Smooth muscle cell (in vitro differentiated cells): Measurements from ENCODE around the gene SDK1. TPM values are rescaled to one million over a fixed set of nuclear protein-coding genes. Genes with fewer than 3 reads are reported as not detected.

Experiments
- DNase-seq: peaks from one replicate; lab custom pipeline; 2025; ENCODE audit not compliant: unreplicated experiment; lab: John Stamatoyannopoulos, UW
- H2AFZ ChIP-seq: fragments of 200-600 bp; sonication (generic); 2 replicates; pipeline ENCODE4 v1.6.0; 2016; ENCODE audit warnings: antibody characterized with exemption, low read depth, mild to moderate bottlenecking
- H3F3A ChIP-seq: fragments of 200-600 bp; sonication (generic); 2 replicates; pipeline ENCODE4 v1.6.0; 2017; ENCODE audit warnings: antibody characterized with exemption, low read depth
- H3K27ac ChIP-seq: fragments of 200-600 bp; sonication (generic); 2 replicates; pipeline ENCODE4 v1.5.1; 2016; ENCODE audit warnings: low read depth, mild to moderate bottlenecking
- H3K27me3 ChIP-seq: fragments of 200-600 bp; sonication (generic); 2 replicates; pipeline ENCODE4 v1.6.1; 2016; ENCODE audit warnings: low read depth, mild to moderate bottlenecking
- H3K36me3 ChIP-seq: fragments of 200-600 bp; sonication (generic); 2 replicates; pipeline ENCODE4 v1.5.1; 2016; ENCODE audit warnings: low read depth
- H3K4me1 ChIP-seq: fragments of 200-600 bp; sonication (generic); 2 replicates; pipeline ENCODE4 v1.5.1; 2016; ENCODE audit warnings: low read depth
- H3K4me2 ChIP-seq: fragments of 200-600 bp; sonication (generic); 2 replicates; pipeline ENCODE4 v1.6.0; 2016; ENCODE audit warnings: mild to moderate bottlenecking
- H3K4me3 ChIP-seq: fragments of 200-600 bp; sonication (generic); 2 replicates; pipeline ENCODE4 v1.5.1; 2016; ENCODE audit warnings: mild to moderate bottlenecking
- H3K79me2 ChIP-seq: fragments of 200-600 bp; sonication (generic); 2 replicates; pipeline ENCODE4 v1.6.0; 2016; ENCODE audit warnings: low read depth, mild to moderate bottlenecking
- H3K9ac ChIP-seq: fragments of 200-600 bp; sonication (generic); 2 replicates; pipeline ENCODE4 v1.6.0; 2016; ENCODE audit warnings: low read depth
- H3K9me3 ChIP-seq: fragments of 200-600 bp; sonication (generic); replicated peaks from 2 replicates; pipeline ENCODE4 v1.5.1; 2016; ENCODE audit warnings: low read depth
- H4K20me1 ChIP-seq: fragments of 200-600 bp; sonication (generic); 2 replicates; pipeline ENCODE4 v1.6.0; 2016; ENCODE audit warnings: low read depth
- CTCF ChIP-seq: fragments of 200-600 bp; sonication (generic); IDR thresholded peaks from 2 replicates; pipeline ENCODE4 v1.5.1; 2017; ENCODE audit warnings: borderline replicate concordance, mild to moderate bottlenecking, antibody characterized with exemption; ENCODE audit not compliant: insufficient read depth, poor library complexity, severe bottlenecking
- WGBS: methylation state at CpG from one replicate; pipeline ENCODE4 v1.1.7; 2016; ENCODE audit warnings: low lambda C conversion rate; 5-methylcytosine and 5-hydroxymethylcytosine counted together
- polyA plus RNA-seq: library from polyadenylated mRNA; unstranded; fragments of >200 nt; fragmentation: Nextera tagmentation; extraction: Ambion mirVana; gene quantifications from 2 replicates; pipeline ENCODE4 v1.2.1, GENCODE V29; 2016
- total RNA-seq: library from RNA; depleted of rRNA; stranded (reverse); fragments of >200 nt; gene quantifications from 2 replicates; pipeline ENCODE4 v1.2.3, GENCODE V29; 2014

SDK1 gene
- total and polyA plus RNA-seq, 2 experiments from 2014 or later: 1.1 to 2.5 TPM

GRCh38 chr7:3463696-3464095 lies 162.6 kb downstream of the SDK1 start:
- DNase-seq: no peak
- Histone ChIP-seq H3K27ac (no peak overlapping the region), H2AFZ (no peak overlapping the region), H3K36me3 (no peaks in the 10 kb centered on the region), H3K4me1 (no peaks in the 10 kb centered on the region), H3K4me3 (no peak overlapping the region), H3K9me3 (no peaks in the 10 kb centered on the region), H3K9ac (no peak overlapping the region), H3F3A (no peaks in the 10 kb centered on the region), H4K20me1 (no peaks in the 10 kb centered on the region), H3K4me2 (no peak overlapping the region), H3K79me2 (no peaks in the 10 kb centered on the region), H3K27me3 (no peaks in the 10 kb centered on the region)
- 97% methylated on average over 1 of the region's 1 CpG for WGBS
- no peak for TF ChIP-seq CTCF

GRCh38 chr7:3464900-3465622 lies 164.0 kb downstream of the SDK1 start:
- H3F3A ChIP-seq: no peaks in the 10 kb centered on the region
- no peaks in the 10 kb centered on the region for H3K36me3 ChIP-seq
- no peak for DNase-seq
- no peak overlapping the region for H2AFZ ChIP-seq
- no peak overlapping the region for H3K27ac ChIP-seq
- H3K4me3 ChIP-seq: no peak overlapping the region
- H4K20me1 ChIP-seq: no peaks in the 10 kb centered on the region
- H3K27me3 ChIP-seq: no peaks in the 10 kb centered on the region
- WGBS: 93% methylated on average over 9 of the region's 9 CpGs
- H3K9me3 ChIP-seq: no peaks in the 10 kb centered on the region
- no peak overlapping the region for H3K4me2 ChIP-seq
- no peak overlapping the region for H3K9ac ChIP-seq
- no peaks in the 10 kb centered on the region for H3K79me2 ChIP-seq
- no peaks in the 10 kb centered on the region for H3K4me1 ChIP-seq
- TF ChIP-seq CTCF: no peak

- Histone ChIP-seq H3K4me1 (no peaks in the 10 kb centered on the region), H2AFZ (no peak overlapping the region), H4K20me1 (no peaks in the 10 kb centered on the region), H3K79me2 (no peaks in the 10 kb centered on the region), H3K4me2 (no peak overlapping the region), H3K27me3 (no peaks in the 10 kb centered on the region), H3F3A (no peaks in the 10 kb centered on the region), H3K4me3 (no peak overlapping the region), H3K27ac (no peak overlapping the region), H3K36me3 (no peaks in the 10 kb centered on the region), H3K9me3 (no peaks in the 10 kb centered on the region), H3K9ac (no peak overlapping the region)
- no peak for TF ChIP-seq CTCF
- 82% methylated on average over 4 of the region's 4 CpGs for WGBS
- no peak for DNase-seq
These were observed 165.2 kb downstream of the SDK1 start for GRCh38 chr7:3466261-3466660.

GRCh38 chr7:3469641-3470040 lies 168.6 kb downstream of the SDK1 start:
- no peaks in the 10 kb centered on the region for H3F3A ChIP-seq
- H3K79me2 ChIP-seq: no peaks in the 10 kb centered on the region
- 53% methylated on average over 3 of the region's 3 CpGs for WGBS

More at GRCh38 chr7:3469641-3470040, 168.6 kb downstream of the SDK1 start:
- Histone ChIP-seq H3K27ac (no peak overlapping the region), H3K4me3 (no peak overlapping the region), H3K36me3 (no peaks in the 10 kb centered on the region), H3K9me3 (no peaks in the 10 kb centered on the region), H3K27me3 (no peaks in the 10 kb centered on the region), H3K9ac (no peak overlapping the region), H3K4me2 (no peak overlapping the region), H2AFZ (no peak overlapping the region), H3K4me1 (no peaks in the 10 kb centered on the region), H4K20me1 (no peaks in the 10 kb centered on the region)
- no peak for DNase-seq
- no peak for TF ChIP-seq CTCF
